Vagina (tissue), 2 donors: ENCODE measurements around the gene MYH14.

Source experiments
- CTCF ChIP-seq, 3 experiments: fragments of 450-650 bp in 2 of 3; fragments of 200-600 bp in 1 of 3; sonication (generic) in 1 of 3; IDR thresholded peaks; one replicate each; pipeline ENCODE4 v1.5.1; 2017 to 2019; ENCODE audit warnings: antibody characterized with exemption in 3 of 3, mild to moderate bottlenecking in 2 of 3, moderate library complexity in 2 of 3
- POLR2A ChIP-seq, 2 donors: fragments of 450-650 bp; IDR thresholded peaks; one replicate each; pipeline ENCODE4 v1.6.1; 2017; ENCODE audit warnings: antibody characterized with exemption in 2 of 2, mild to moderate bottlenecking in 2 of 2, moderate library complexity in 2 of 2

GRCh38 chr19:50324331-50324730 lies 120.9 kb downstream of the MYH14 start:
- no peak for TF ChIP-seq CTCF (IDR thresholded peaks at IDR 0.05)
- TF ChIP-seq POLR2A (IDR thresholded peaks at IDR 0.05), result no peak
